Measurements from ENCODE around the gene TNFRSF4.
"Not testable (repeated sequence)": the region's sequence is repeated elsewhere in the genome, so short reads cannot be mapped to it uniquely, and the experiment has no call there.

The TNFRSF4 gene

GRCh38 chr1:1250786-1251284 is 36.9 kb upstream of the TNFRSF4 start:
- FAIRE-seq (no peak), DNase-seq (ENCODE audit: insufficient read length, low spot score) (no peak)
- TF ChIP-seq CTCF (IDR thresholded peaks at IDR 0.05; ENCODE audit: insufficient read depth, missing control alignments), result no peak

- not testable (repeated sequence) for DNase-seq (ENCODE audit: insufficient read length, low spot score); FAIRE-seq
These were observed 34.3 kb upstream of the TNFRSF4 start for GRCh38 chr1:1248009-1248913.

GRCh38 chr1:1247341-1247913 is 33.5 kb upstream of the TNFRSF4 start:
- FAIRE-seq, result no peak
- TF ChIP-seq CTCF (IDR thresholded peaks at IDR 0.05; ENCODE audit: insufficient read depth, missing control alignments), result no peak

GRCh38 chr1:1246577-1247340 is 32.8 kb upstream of the TNFRSF4 start, which contains the start of gene C1QTNF12:
C1QTNF12 (minus strand) TSS chr1:1246722; CDS start chr1:1246690, 32 bp downstream.
- FAIRE-seq, result no peak
- DNase-seq (ENCODE audit: insufficient read length, low spot score), result no peak
- TF ChIP-seq CTCF (IDR thresholded peaks at IDR 0.05; ENCODE audit: insufficient read depth, missing control alignments), result no peak

More at GRCh38 chr1:1247341-1247913, 33.5 kb upstream of the TNFRSF4 start:
- DNase-seq (ENCODE audit: insufficient read length, low spot score), result no peak

- DNase-seq (ENCODE audit: insufficient read length, low spot score), result no peak
- no peak for TF ChIP-seq CTCF (IDR thresholded peaks at IDR 0.05; ENCODE audit: insufficient read depth, missing control alignments)
- FAIRE-seq, result no peak
These were observed 32.0 kb upstream of the TNFRSF4 start for GRCh38 chr1:1245817-1246576.

- TF ChIP-seq CTCF (IDR thresholded peaks at IDR 0.05; ENCODE audit: insufficient read depth, missing control alignments), result no peak
- DNase-seq (ENCODE audit: insufficient read length, low spot score) (no peak), FAIRE-seq (no peak)
These were observed 31.3 kb upstream of the TNFRSF4 start for GRCh38 chr1:1245178-1245816.

Data from D721Med (cell line).